IMR-90 (cell line): Measurements from ENCODE around the gene NPB. TPM values are rescaled to one million over a fixed set of nuclear protein-coding genes. Genes with fewer than 3 reads are reported as not detected.

Experiments used
- ATAC-seq: fragments of 200-7000 bp; cut with Tn5 transposase; 2 replicates; pipeline ENCODE4 v1.9.1; 2020; ENCODE audit warnings: low read depth, mild to moderate bottlenecking, moderate library complexity
- BruUV-seq: library from RNA; stranded (reverse); fragments of 400-500 nt; replicated peaks from 2 replicates; lab custom pipeline; 2021; lab: Mats Ljungman, UMichigan
- CTCF ChIA-PET: fragments of 300-600 bp; formaldehyde crosslinking; extraction: SDS; loops from one replicate; lab custom pipeline; 2021; ENCODE audit warnings: antibody characterized with exemption; lab: Yijun Ruan, JAX
- POLR2A ChIA-PET: fragments of 300-600 bp; sonication (Branson Sonifier 250); formaldehyde crosslinking; loops from one replicate; lab custom pipeline; 2022; ENCODE audit warnings: antibody characterized with exemption; ENCODE audit not compliant: unreplicated experiment; lab: Charles Lee
- DNase-seq: peaks from one replicate; pipeline ENCODE4 v3.0.0; 2013
- H2AFZ ChIP-seq: replicated peaks from 2 replicates; pipeline ENCODE3; 2013; ENCODE audit warnings: low read length, mild to moderate bottlenecking; ENCODE audit not compliant: poor library complexity
- H2AK5ac ChIP-seq: 2 replicates; pipeline ENCODE4 v1.6.1; 2013; ENCODE audit warnings: low read depth, low read length, inconsistent platforms
- H2AK9ac ChIP-seq: replicated peaks from 2 replicates; pipeline ENCODE3; 2013; ENCODE audit warnings: mild to moderate bottlenecking, low read depth, low read length, moderate library complexity; ENCODE audit not compliant: poor library complexity
- H2BK120ac ChIP-seq: 2 replicates; pipeline ENCODE4 v1.6.1; 2013; ENCODE audit warnings: low read depth, low read length, inconsistent platforms
- H2BK15ac ChIP-seq: 3 replicates; pipeline ENCODE4 v1.6.1; 2013; ENCODE audit warnings: low read depth, low read length, inconsistent platforms
- H2BK20ac ChIP-seq: 2 replicates; pipeline ENCODE4 v1.6.1; 2013; ENCODE audit warnings: low read depth, mild to moderate bottlenecking, inconsistent platforms, low read length, moderate library complexity
- H2BK5ac ChIP-seq: 2 replicates; pipeline ENCODE4 v1.6.1; 2013; ENCODE audit warnings: mild to moderate bottlenecking, low read depth, low read length, inconsistent platforms; ENCODE audit not compliant: poor library complexity, severe bottlenecking
- H3K14ac ChIP-seq: replicated peaks from 2 replicates; pipeline ENCODE4 v1.6.1; 2013; ENCODE audit warnings: low read depth, low read length, inconsistent platforms
- H3K18ac ChIP-seq: 2 replicates; pipeline ENCODE4 v1.6.1; 2013; ENCODE audit warnings: low read depth, low read length, control low read depth
- H3K23ac ChIP-seq: 2 replicates; pipeline ENCODE4 v1.6.1; 2013; ENCODE audit warnings: low read depth, low read length, inconsistent platforms
- H3K27ac ChIP-seq: 2 replicates; pipeline ENCODE4 v1.5.1; 2013; ENCODE audit warnings: mild to moderate bottlenecking, control low read depth, low read length; ENCODE audit not compliant: insufficient read depth
- H3K27me3 ChIP-seq: 2 replicates; pipeline ENCODE4 v1.6.1; 2013; ENCODE audit warnings: low read length; ENCODE audit not compliant: control insufficient read depth, insufficient read depth
- H3K36me3 ChIP-seq: 2 replicates; pipeline ENCODE4 v1.6.1; 2013; ENCODE audit warnings: low read length, mixed read lengths; ENCODE audit not compliant: control insufficient read depth, insufficient read depth
- H3K4ac ChIP-seq: 2 replicates; pipeline ENCODE4 v1.6.1; 2013; ENCODE audit warnings: low read depth, low read length, inconsistent platforms
- H3K4me1 ChIP-seq: 2 replicates; pipeline ENCODE4 v1.6.1; 2013; ENCODE audit warnings: low read length, mixed read lengths; ENCODE audit not compliant: control insufficient read depth, insufficient read depth
- H3K4me2 ChIP-seq: 2 replicates; pipeline ENCODE4 v1.6.1; 2013; ENCODE audit warnings: low read depth, mild to moderate bottlenecking, control low read depth, low read length, moderate library complexity
- H3K4me3 ChIP-seq: 2 replicates; pipeline ENCODE4 v1.5.1; 2013; ENCODE audit warnings: low read depth, mild to moderate bottlenecking, control low read depth, low read length, moderate library complexity; ENCODE audit not compliant: insufficient read depth
- H3K56ac ChIP-seq: 2 replicates; pipeline ENCODE4 v1.6.1; 2013; ENCODE audit warnings: low read length, inconsistent platforms; ENCODE audit not compliant: insufficient read depth; ENCODE audit errors: extremely low read depth
- H3K79me1 ChIP-seq, 2 experiments: 2 replicates each; pipeline ENCODE4 v1.6.1; 2013; ENCODE audit warnings: low read length in 2 of 2, inconsistent platforms in 1 of 2, low read depth in 1 of 2
- H3K9ac ChIP-seq: 2 replicates; pipeline ENCODE4 v1.6.1; 2013; ENCODE audit warnings: low read depth, low read length, control low read depth
- H3K9me1 ChIP-seq: 2 replicates; pipeline ENCODE4 v1.6.1; 2013; ENCODE audit warnings: low read length, inconsistent platforms; ENCODE audit not compliant: insufficient read depth
- H3K9me3 ChIP-seq: 2 replicates; pipeline ENCODE4 v1.6.1; 2013; ENCODE audit warnings: low read length; ENCODE audit not compliant: control insufficient read depth, insufficient read depth
- H4K20me1 ChIP-seq: 2 replicates; pipeline ENCODE4 v1.6.1; 2013; ENCODE audit warnings: low read length, inconsistent platforms; ENCODE audit not compliant: insufficient read depth
- H4K5ac ChIP-seq: 2 replicates; pipeline ENCODE4 v1.6.1; 2013; ENCODE audit warnings: mild to moderate bottlenecking, low read depth, low read length, control low read depth
- H4K8ac ChIP-seq, 2 experiments: 2 replicates each; pipeline ENCODE4 v1.6.1; 2013; ENCODE audit warnings: low read depth in 2 of 2, low read length in 2 of 2, control low read depth in 1 of 2, inconsistent platforms in 1 of 2
- H4K91ac ChIP-seq: 2 replicates; pipeline ENCODE4 v1.6.1; 2013; ENCODE audit warnings: low read depth, low read length, inconsistent platforms; ENCODE audit not compliant: insufficient read depth
- CEBPB ChIP-seq: IDR thresholded peaks from 2 replicates; pipeline ENCODE4 v1.6.1; 2012; ENCODE audit warnings: low read depth, low read length, improper control_type of control experiment
- FOS ChIP-seq: fragments of 150-350 bp; IDR thresholded peaks from 2 replicates; pipeline ENCODE4 v1.6.1; 2016; ENCODE audit warnings: low read depth, low read length
- MAZ ChIP-seq: IDR thresholded peaks from 2 replicates; pipeline ENCODE4 v1.6.1; 2012; ENCODE audit warnings: low read depth, mild to moderate bottlenecking, low read length, improper control_type of control experiment, moderate library complexity, borderline replicate concordance
- RCOR1 ChIP-seq: IDR thresholded peaks from 2 replicates; pipeline ENCODE4 v1.6.1; 2012; ENCODE audit warnings: mild to moderate bottlenecking, low read length, improper control_type of control experiment; ENCODE audit not compliant: insufficient replicate concordance
- RFX5 ChIP-seq: IDR thresholded peaks from 2 replicates; pipeline ENCODE4 v1.8.0; 2012; ENCODE audit warnings: low read depth, mild to moderate bottlenecking, low read length, moderate library complexity
- WGBS, 2 experiments: methylation state at CpG; one replicate each; pipeline versions ENCODE4 v1.1.5 to v1.1.7; 2013; ENCODE audit warnings: missing lambda C conversion rate in 2 of 2; ENCODE audit not compliant: insufficient read length in 1 of 2; ENCODE audit errors: extremely low coverage in 2 of 2; 5-methylcytosine and 5-hydroxymethylcytosine counted together
- dilution Hi-C: fragments of 300-500 bp; cut with HindIII; formaldehyde crosslinking; loops from one replicate; pipeline ENCODE4 v1.14.3; 2018; ENCODE audit warnings: low sequenced_read_pairs; ENCODE audit not compliant: unreplicated experiment
- in situ Hi-C: fragments of 300-500 bp; cut with MboI; formaldehyde crosslinking; loops from 3 replicates; pipeline ENCODE4 v1.14.3; 2019; ENCODE audit warnings: low sequenced_read_pairs, inconsistent platforms, mixed read lengths
- intact Hi-C: fragments of 100-400 bp; cut with micrococcal nuclease; formaldehyde crosslinking; loops from 2 replicates; pipeline ENCODE4 v1.10.0; 2022
- polyA plus RNA-seq, 3 experiments: library from polyadenylated mRNA; depleted of rRNA; stranded (reverse); fragments of >200 nt; gene quantifications; 2 replicates each; pipeline ENCODE4 v1.2.3, GENCODE V29; 2012; ENCODE audit warnings: low replicate concordance in 1 of 3
- total RNA-seq: library from RNA; depleted of rRNA; stranded (reverse); fragments of >200 nt; gene quantifications from 2 replicates; pipeline ENCODE4 v1.2.3, GENCODE V29; 2012

The NPB gene
- total and polyA plus RNA-seq, 2 of the 4 experiments (the other 2 are of a cell fraction) = 0.51 TPM; not detected in 1

- no peak overlapping the region for H3K4me2 ChIP-seq
- H2AFZ ChIP-seq = no peak overlapping the region
- DNase-seq = no peak
- no peak overlapping the region for H2AK5ac ChIP-seq
- no peak overlapping the region for H3K27ac ChIP-seq
- no peak overlapping the region for H2BK15ac ChIP-seq
- intact Hi-C loops = no loop called here
- H4K8ac ChIP-seq = no peak overlapping the region
- H3K9me1 ChIP-seq = no peaks in the 10 kb centered on the region; the same call in 1 of the 2 replicates
- H2BK120ac ChIP-seq = no peak overlapping the region
- peaks cover 25% of the 10 kb centered on the region for H3K27me3 ChIP-seq
- H3K36me3 ChIP-seq = no peaks in the 10 kb centered on the region
- no TSS peak for BruUV-seq
- no peak overlapping the region for H2AK9ac ChIP-seq
- H3K23ac ChIP-seq = no peak overlapping the region
- H4K5ac ChIP-seq = no peak overlapping the region
- TF ChIP-seq FOS = no peak
- TF ChIP-seq RFX5 = no peak
- TF ChIP-seq RCOR1 = no peak
- TF ChIP-seq MAZ = no peak
- TF ChIP-seq CEBPB = no peak
- no peak overlapping the region for H2BK20ac ChIP-seq
- H3K4ac ChIP-seq = no peak overlapping the region
- no peak overlapping the region for H3K4me3 ChIP-seq
- no peak overlapping the region for H3K18ac ChIP-seq
- H3K9me3 ChIP-seq = no peaks in the 10 kb centered on the region
- CTCF ChIA-PET = no interaction called here
- H3K56ac ChIP-seq = no peak overlapping the region
- POLR2A ChIA-PET = no interaction called here
- ATAC-seq = no peak
- H3K9ac ChIP-seq = no peak overlapping the region
- peaks cover 4% of the 10 kb centered on the region for H3K4me1 ChIP-seq
- in situ Hi-C loops = no loop called here
- no peaks in the 10 kb centered on the region; the same call in 1 of the 2 replicates for H4K20me1 ChIP-seq
- H4K91ac ChIP-seq = no peak overlapping the region
- WGBS, 2 experiments = 89% methylated on average over 46 of the region's 56 CpGs; no CpG with 5 or more reads in 1 of the 2 experiments
- dilution Hi-C loops = no loop called here
- H3K79me1 ChIP-seq = peaks cover 7 to 12% of the 10 kb centered on the region in 2 experiments
- H2BK5ac ChIP-seq = no peak overlapping the region
- no peak overlapping the region for H3K14ac ChIP-seq
These were observed 38.8 kb downstream of the NPB start for GRCh38 chr17:81940538-81941483.
